Uterus (tissue), 4 donors: Measurements from ENCODE around the gene FAF1. TPM values are rescaled to one million over a fixed set of nuclear protein-coding genes. Genes with fewer than 3 reads are reported as not detected.
"Not testable (repeated sequence)": the region's sequence is repeated elsewhere in the genome, so short reads cannot be mapped to it uniquely, and the experiment has no call there.

Source experiments
- DNase-seq, 2 donors: peaks; one replicate each; pipeline ENCODE4 v3.0.0-alpha.2; 2019 to 2020
- H3K27ac ChIP-seq, 2 donors: fragments of 200-600 bp; sonication (generic); 1 replicate in 1 of 2; 2 replicates in 1 of 2; pipeline ENCODE4 v1.5.1; 2016 to 2018
- H3K27me3 ChIP-seq, 2 donors: fragments of 200-600 bp; sonication (generic); one replicate each; pipeline ENCODE4 v1.5.1; 2018 to 2019; ENCODE audit warnings: control low read depth in 1 of 2
- H3K36me3 ChIP-seq, 2 donors: fragments of 200-600 bp; sonication (generic); one replicate each; pipeline ENCODE4 v1.5.1; 2019; ENCODE audit warnings: control low read depth in 1 of 2
- H3K4me1 ChIP-seq, 2 donors: fragments of 200-600 bp; sonication (generic); one replicate each; pipeline ENCODE4 v1.5.1; 2018 to 2019; ENCODE audit warnings: control low read depth in 1 of 2
- H3K4me3 ChIP-seq, 2 donors: fragments of 200-600 bp; sonication (generic); 1 replicate in 1 of 2; 2 replicates in 1 of 2; pipeline ENCODE4 v1.5.1; 2018 to 2019; ENCODE audit warnings: mild to moderate bottlenecking in 1 of 2
- H3K9me3 ChIP-seq, 2 donors: fragments of 200-600 bp; sonication (generic); one replicate each; pipeline ENCODE4 v1.5.1; 2019; ENCODE audit warnings: control low read depth in 1 of 2
- CTCF ChIP-seq, 4 experiments: fragments of 200-600 bp in 2 of 4; fragments of 450-650 bp in 2 of 4; sonication (generic) in 2 of 4; IDR thresholded peaks; one replicate each; pipeline ENCODE4 v1.5.1; 2016 to 2019; ENCODE audit warnings: antibody characterized with exemption in 4 of 4, mild to moderate bottlenecking in 2 of 4, moderate library complexity in 1 of 4
- POLR2A ChIP-seq, 2 donors: fragments of 450-650 bp; IDR thresholded peaks; one replicate each; pipeline ENCODE4 v1.6.1; 2016; ENCODE audit warnings: antibody characterized with exemption in 2 of 2, mild to moderate bottlenecking in 1 of 2, moderate library complexity in 1 of 2
- intact Hi-C: fragments of 100-400 bp; cut with DNase I; formaldehyde crosslinking; loops from one replicate; pipeline ENCODE4 v1.15.1; 2023; ENCODE audit warnings: low total_unique reads
- total RNA-seq, 4 donors: library from RNA; depleted of rRNA in 3 of 4; stranded (reverse); fragments of >200 nt in 3 of 4; gene quantifications; one replicate each; pipeline versions ENCODE4 v1.1.0 to v1.2.4, GENCODE V29; 2014 to 2023
- donor health status: DM: yes; HTN: yes; CAD: no.

FAF1 gene
- total RNA-seq, 4 donors from 2014 or later, result 34.1 to 77.2 (median 64.1) TPM

- TF ChIP-seq POLR2A (IDR thresholded peaks at IDR 0.05) (no peak), CTCF (IDR thresholded peaks at IDR 0.05) (no peak)
- H3K27me3 ChIP-seq, result no peaks in the 10 kb centered on the region
- no peaks in the 10 kb centered on the region for H3K9me3 ChIP-seq
- no peak overlapping the region for H3K27ac ChIP-seq
- intact Hi-C loops, result no loop called here
- no peaks in the 10 kb centered on the region for H3K36me3 ChIP-seq
- H3K4me1 ChIP-seq, result no peaks in the 10 kb centered on the region
- no peak overlapping the region for H3K4me3 ChIP-seq
- DNase-seq, result no peak
Observed at GRCh38 chr1:50898773-50899172, 61.3 kb downstream of the FAF1 start.

DNA sequence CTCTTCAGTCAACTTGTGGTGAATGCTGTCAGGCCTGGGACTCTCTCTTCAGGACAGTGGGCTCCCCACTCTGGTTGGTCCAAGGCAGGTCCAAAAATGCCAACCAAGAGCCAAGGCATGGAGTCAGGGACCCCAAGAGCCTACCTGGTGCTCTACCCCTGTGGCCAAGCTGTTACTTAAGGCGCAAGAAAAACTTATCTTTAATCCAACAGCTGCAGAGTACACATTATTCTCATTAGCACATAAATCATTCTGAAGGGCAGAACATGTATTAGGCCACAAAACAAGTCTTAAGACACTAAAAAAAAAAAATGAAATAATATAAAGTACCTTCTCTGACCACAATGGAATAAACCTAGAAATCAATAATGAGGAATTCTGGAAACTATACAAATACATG lies 65.7 kb downstream of the FAF1 start:
- intact Hi-C loops, result no loop called here
- H3K36me3 ChIP-seq, result no peaks in the 10 kb centered on the region
- H3K9me3 ChIP-seq, result no peaks in the 10 kb centered on the region
- H3K4me3 ChIP-seq, result no peak overlapping the region
- no peaks in the 10 kb centered on the region for H3K4me1 ChIP-seq
- no peak for TF ChIP-seq POLR2A (IDR thresholded peaks at IDR 0.05)
- TF ChIP-seq CTCF (IDR thresholded peaks at IDR 0.05), result no peak
- no peak overlapping the region for H3K27ac ChIP-seq
- DNase-seq, result no peak
- no peaks in the 10 kb centered on the region for H3K27me3 ChIP-seq

DNA sequence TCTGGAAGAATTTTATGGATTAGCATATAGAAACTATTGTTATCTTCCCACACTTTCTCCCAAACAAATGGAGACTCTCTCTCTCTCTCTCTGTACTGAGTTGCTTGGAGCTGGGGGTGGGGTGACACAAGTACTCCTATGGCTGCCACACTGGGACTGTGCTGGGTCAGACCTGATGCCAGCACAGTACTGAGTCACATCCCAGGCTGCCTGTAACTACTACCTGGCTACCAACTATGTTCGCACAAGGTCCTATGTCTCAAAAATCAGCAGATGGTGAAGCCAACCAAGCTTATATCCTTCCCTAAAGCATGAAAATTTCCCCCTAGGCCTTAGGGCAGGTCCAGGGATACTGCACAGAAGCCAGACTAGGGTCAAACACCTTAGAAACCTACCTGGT lies 66.6 kb downstream of the FAF1 start:
- no peak for DNase-seq

GRCh38 chr1:50887555-50887954 lies 72.5 kb downstream of the FAF1 start:
- H3K4me1 ChIP-seq, H3K27me3 ChIP-seq, H3K36me3 ChIP-seq, intact Hi-C loops, H3K27ac ChIP-seq, H3K9me3 ChIP-seq, H3K4me3 ChIP-seq, DNase-seq: not testable (repeated sequence)

More for the DNA sequence above, 66.6 kb downstream of the FAF1 start:
- no peaks in the 10 kb centered on the region for H3K27me3 ChIP-seq
- no peak overlapping the region for H3K27ac ChIP-seq
- H3K4me1 ChIP-seq, result no peaks in the 10 kb centered on the region
- no peak overlapping the region for H3K4me3 ChIP-seq
- H3K9me3 ChIP-seq, result no peaks in the 10 kb centered on the region
- intact Hi-C loops, result no loop called here
- TF ChIP-seq POLR2A (IDR thresholded peaks at IDR 0.05) (no peak), CTCF (IDR thresholded peaks at IDR 0.05) (no peak)
- no peaks in the 10 kb centered on the region for H3K36me3 ChIP-seq

- DNase-seq, result no peak
- TF ChIP-seq CTCF (IDR thresholded peaks at IDR 0.05) (no peak), POLR2A (IDR thresholded peaks at IDR 0.05) (no peak)
- H3K4me1 ChIP-seq, result no peaks in the 10 kb centered on the region
- no peaks in the 10 kb centered on the region for H3K9me3 ChIP-seq
- intact Hi-C loops, result no loop called here
- H3K36me3 ChIP-seq, result no peaks in the 10 kb centered on the region
- H3K27ac ChIP-seq, result no peak overlapping the region
- no peak overlapping the region for H3K4me3 ChIP-seq
- no peaks in the 10 kb centered on the region for H3K27me3 ChIP-seq
Observed at GRCh38 chr1:50880373-50880772, 79.7 kb downstream of the FAF1 start.

GRCh38 chr1:50879137-50879536 lies 80.9 kb downstream of the FAF1 start:
- no peak overlapping the region for H3K4me3 ChIP-seq
- TF ChIP-seq CTCF (IDR thresholded peaks at IDR 0.05), result no peak
- no peak for TF ChIP-seq POLR2A (IDR thresholded peaks at IDR 0.05)
- no peaks in the 10 kb centered on the region for H3K4me1 ChIP-seq
- no peaks in the 10 kb centered on the region for H3K27me3 ChIP-seq
- no peak for DNase-seq
- H3K9me3 ChIP-seq, result no peaks in the 10 kb centered on the region
- intact Hi-C loops, result no loop called here
- H3K36me3 ChIP-seq, result no peaks in the 10 kb centered on the region
- H3K27ac ChIP-seq, result no peak overlapping the region
